ENCODE measurements around the gene ZNF662. TPM values are rescaled to one million over a fixed set of nuclear protein-coding genes. Genes with fewer than 3 reads are reported as not detected.

ZNF662 gene
- total RNA-seq, 1 donor, result 1.2 TPM

DNA sequence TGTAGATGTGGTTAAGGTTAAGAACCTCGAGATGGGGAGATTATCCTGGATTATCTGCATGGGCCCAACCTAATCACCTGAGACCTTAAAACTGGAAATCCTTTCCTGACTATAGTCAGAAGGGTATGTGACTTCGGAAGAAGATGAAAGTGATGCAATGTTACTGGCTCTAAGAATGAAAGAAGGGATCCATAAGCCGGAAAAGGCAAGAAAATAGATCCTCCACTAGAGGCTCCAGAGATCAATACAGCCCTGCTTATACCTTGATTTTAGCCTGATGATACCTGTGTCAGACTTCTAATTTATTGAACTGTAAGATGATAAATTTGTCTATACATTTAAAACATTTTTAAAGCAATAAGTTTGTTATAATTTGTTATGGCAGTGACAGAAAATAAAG is 51.6 kb downstream of the ZNF662 start:
- Histone ChIP-seq H3K27me3 (ENCODE audit: insufficient read depth, low read length) (no peaks in the 10 kb centered on the region), H3K4me1 (ENCODE audit: insufficient read depth, low read length) (no peaks in the 10 kb centered on the region), H3K4me3 (ENCODE audit: low read length) (no peak overlapping the region)

DNA sequence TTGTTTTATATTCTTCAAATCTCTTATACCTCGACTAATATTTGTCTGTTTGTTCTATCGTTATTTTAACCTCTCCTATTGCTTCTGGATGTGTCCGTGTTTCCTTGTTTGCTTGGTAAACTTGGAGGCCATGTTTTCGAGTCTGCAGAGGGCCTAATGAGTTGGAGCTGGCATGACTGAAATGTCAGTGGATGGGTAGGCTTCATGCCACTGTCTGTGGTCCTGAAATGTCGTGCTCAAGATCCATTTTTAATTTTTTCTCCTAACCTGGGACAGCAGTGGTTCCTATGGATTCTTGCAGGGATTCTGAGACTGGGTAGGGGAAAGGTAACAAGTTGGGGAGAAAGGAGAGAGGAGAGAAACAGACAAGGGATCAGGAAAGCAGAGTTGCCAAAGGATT is 54.3 kb downstream of the ZNF662 start:
- H3K9me3 ChIP-seq (ENCODE audit: low read depth, low read length), result no peaks in the 10 kb centered on the region
- no peaks in the 10 kb centered on the region for H3K27me3 ChIP-seq (ENCODE audit: insufficient read depth, low read length)
- H3K4me1 ChIP-seq (ENCODE audit: insufficient read depth, low read length), result no peaks in the 10 kb centered on the region
- no peak overlapping the region for H3K4me3 ChIP-seq (ENCODE audit: low read length)

More for the DNA sequence above, 51.6 kb downstream of the ZNF662 start:
- no peaks in the 10 kb centered on the region for H3K9me3 ChIP-seq (ENCODE audit: low read depth, low read length)

- no peaks in the 10 kb centered on the region for H3K27me3 ChIP-seq (ENCODE audit: insufficient read depth, low read length)
- no peaks in the 10 kb centered on the region for H3K4me1 ChIP-seq (ENCODE audit: insufficient read depth, low read length)
- H3K4me3 ChIP-seq (ENCODE audit: low read length), result no peak overlapping the region
- H3K9me3 ChIP-seq (ENCODE audit: low read depth, low read length), result no peaks in the 10 kb centered on the region
Measured at GRCh38 chr3:42960786-42961185, 54.8 kb downstream of the ZNF662 start.

DNA sequence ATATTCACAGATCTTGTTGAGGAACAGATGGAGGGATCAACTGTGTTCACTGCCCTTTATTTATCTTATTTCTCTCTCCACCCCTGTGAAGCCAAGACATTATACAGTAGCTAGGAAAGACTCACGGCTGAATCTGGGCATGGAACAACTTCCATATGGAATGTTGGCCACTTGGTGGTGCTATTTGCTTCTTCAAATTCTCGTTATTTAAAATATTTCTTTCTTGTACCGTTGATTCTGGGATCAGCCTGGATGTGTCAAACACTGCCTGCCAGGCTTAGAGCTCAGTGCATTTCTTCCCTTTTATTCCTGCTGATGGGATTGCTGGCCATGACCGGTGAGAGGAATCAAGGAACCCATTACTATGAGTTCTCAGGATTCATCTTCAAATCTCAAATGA is 55.7 kb downstream of the ZNF662 start:
- Histone ChIP-seq H3K4me3 (ENCODE audit: low read length) (no peak overlapping the region), H3K27me3 (ENCODE audit: insufficient read depth, low read length) (no peaks in the 10 kb centered on the region), H3K9me3 (ENCODE audit: low read depth, low read length) (no peaks in the 10 kb centered on the region), H3K4me1 (ENCODE audit: insufficient read depth, low read length) (no peaks in the 10 kb centered on the region)

GRCh38 chr3:42963269-42963668 is 57.3 kb downstream of the ZNF662 start:
- Histone ChIP-seq H3K9me3 (ENCODE audit: low read depth, low read length) (no peaks in the 10 kb centered on the region), H3K4me3 (ENCODE audit: low read length) (no peak overlapping the region), H3K4me1 (ENCODE audit: insufficient read depth, low read length) (no peaks in the 10 kb centered on the region), H3K27me3 (ENCODE audit: insufficient read depth, low read length) (no peaks in the 10 kb centered on the region)

GRCh38 chr3:42964266-42964665 is 58.3 kb downstream of the ZNF662 start:
- no peak overlapping the region for H3K4me3 ChIP-seq (ENCODE audit: low read length)

More at GRCh38 chr3:42964266-42964665, 58.3 kb downstream of the ZNF662 start:
- Histone ChIP-seq H3K9me3 (ENCODE audit: low read depth, low read length) (no peaks in the 10 kb centered on the region), H3K4me1 (ENCODE audit: insufficient read depth, low read length) (no peaks in the 10 kb centered on the region), H3K27me3 (ENCODE audit: insufficient read depth, low read length) (no peaks in the 10 kb centered on the region)

Other genes starting within 250 kb of the ZNF662 start
- gene KLHL40, start 220.6 kb upstream of the ZNF662 start, total RNA-seq, result not detected
- not detected for gene HHATL, start 203.3 kb upstream of the ZNF662 start, total RNA-seq
- 0.94 TPM for gene CCDC13, start 132.9 kb upstream of the ZNF662 start, total RNA-seq
- 42.1 TPM for gene HIGD1A, start 101.7 kb upstream of the ZNF662 start, total RNA-seq
- gene ACKR2, start 96.7 kb upstream of the ZNF662 start, total RNA-seq, result 0.10 TPM
- under 0.01 TPM for gene CYP8B1, start 30.3 kb upstream of the ZNF662 start, total RNA-seq
- 0.10 TPM for gene GASK1A, start 73.2 kb downstream of the ZNF662 start, total RNA-seq
- gene POMGNT2, start 199.9 kb downstream of the ZNF662 start, total RNA-seq, result 3.6 TPM

All from mononuclear cell (primary cell).